Measurements from ENCODE around the gene LRRC4C.

- no peak for TF ChIP-seq EZH2 (IDR thresholded peaks at IDR 0.05; ENCODE audit: borderline replicate concordance, low read length)
- TF ChIP-seq, protein P1, sequence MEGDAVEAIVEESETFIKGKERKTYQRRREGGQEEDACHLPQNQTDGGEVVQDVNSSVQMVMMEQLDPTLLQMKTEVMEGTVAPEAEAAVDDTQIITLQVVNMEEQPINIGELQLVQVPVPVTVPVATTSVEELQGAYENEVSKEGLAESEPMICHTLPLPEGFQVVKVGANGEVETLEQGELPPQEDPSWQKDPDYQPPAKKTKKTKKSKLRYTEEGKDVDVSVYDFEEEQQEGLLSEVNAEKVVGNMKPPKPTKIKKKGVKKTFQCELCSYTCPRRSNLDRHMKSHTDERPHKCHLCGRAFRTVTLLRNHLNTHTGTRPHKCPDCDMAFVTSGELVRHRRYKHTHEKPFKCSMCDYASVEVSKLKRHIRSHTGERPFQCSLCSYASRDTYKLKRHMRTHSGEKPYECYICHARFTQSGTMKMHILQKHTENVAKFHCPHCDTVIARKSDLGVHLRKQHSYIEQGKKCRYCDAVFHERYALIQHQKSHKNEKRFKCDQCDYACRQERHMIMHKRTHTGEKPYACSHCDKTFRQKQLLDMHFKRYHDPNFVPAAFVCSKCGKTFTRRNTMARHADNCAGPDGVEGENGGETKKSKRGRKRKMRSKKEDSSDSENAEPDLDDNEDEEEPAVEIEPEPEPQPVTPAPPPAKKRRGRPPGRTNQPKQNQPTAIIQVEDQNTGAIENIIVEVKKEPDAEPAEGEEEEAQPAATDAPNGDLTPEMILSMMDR (IDR thresholded peaks at IDR 0.05; ENCODE audit: low read length): no peak
Measured at GRCh38 chr11:41284354-41284753, 175.1 kb downstream of the LRRC4C start.

Measured in OCI-LY1 (cell line).